AML-193 (cell line): Measurements from ENCODE around the gene GPR39.
"Not testable (repeated sequence)": the region's sequence is repeated elsewhere in the genome, so short reads cannot be mapped to it uniquely, and the experiment has no call there.

Experiments used
- DNase-seq, 2 experiments: peaks; one replicate each; lab custom pipeline; 2025; lab: John Stamatoyannopoulos, UW

Gene GPR39

GRCh38 chr2:132496555-132496954 is 80.0 kb downstream of the GPR39 start:
- no peak for DNase-seq

- no peak for DNase-seq
Measured at GRCh38 chr2:132497591-132497990, 81.0 kb downstream of the GPR39 start.

- DNase-seq = no peak
Measured at GRCh38 chr2:132503701-132504100, 87.1 kb downstream of the GPR39 start.

GRCh38 chr2:132515010-132515409 is 98.4 kb downstream of the GPR39 start:
- DNase-seq = no peak

- DNase-seq = no peak
Measured at GRCh38 chr2:132517386-132517785, 100.8 kb downstream of the GPR39 start.

GRCh38 chr2:132518302-132518701 is 101.7 kb downstream of the GPR39 start:
- no peak for DNase-seq

- DNase-seq = no peak
Measured at GRCh38 chr2:132519566-132519965, 103.0 kb downstream of the GPR39 start.

- no peak for DNase-seq
Measured at GRCh38 chr2:132521341-132521740, 104.7 kb downstream of the GPR39 start.

GRCh38 chr2:132522901-132523300 is 106.3 kb downstream of the GPR39 start:
- DNase-seq = no peak

GRCh38 chr2:132537061-132537460 is 120.5 kb downstream of the GPR39 start:
- DNase-seq = not testable (repeated sequence)

GRCh38 chr2:132538331-132538855 is 121.8 kb downstream of the GPR39 start:
- DNase-seq = no peak

- no peak for DNase-seq
Measured at GRCh38 chr2:132540166-132540565, 123.6 kb downstream of the GPR39 start.

GRCh38 chr2:132542953-132543569 is 126.5 kb downstream of the GPR39 start:
- no peak for DNase-seq

GRCh38 chr2:132544006-132544630 is 127.5 kb downstream of the GPR39 start:
- DNase-seq = no peak

GRCh38 chr2:132547090-132547687 is 130.6 kb downstream of the GPR39 start:
- peak; percentile 22 to 33 for DNase-seq

GRCh38 chr2:132549935-132550670 is 133.5 kb downstream of the GPR39 start:
- no peak for DNase-seq

- no peak for DNase-seq
Measured at GRCh38 chr2:132550946-132551345, 134.3 kb downstream of the GPR39 start.

- no peak for DNase-seq
Measured at GRCh38 chr2:132557694-132558093, 141.1 kb downstream of the GPR39 start.

- DNase-seq = no peak
Measured at GRCh38 chr2:132559326-132559725, 142.7 kb downstream of the GPR39 start.

- DNase-seq = no peak
Measured at GRCh38 chr2:132559921-132560320, 143.3 kb downstream of the GPR39 start.

- DNase-seq = no peak
Measured at GRCh38 chr2:132560562-132560961, 144.0 kb downstream of the GPR39 start.

GRCh38 chr2:132562245-132562644 is 145.6 kb downstream of the GPR39 start:
- no peak for DNase-seq

- DNase-seq = no peak
Measured at GRCh38 chr2:132564065-132564464, 147.5 kb downstream of the GPR39 start.
